Colonic mucosa (tissue), 4 donors: ENCODE data around the gene HCN3. TPM values are rescaled to one million over a fixed set of nuclear protein-coding genes. Genes with fewer than 3 reads are reported as not detected.

Experiments
- DNase-seq: peaks from one replicate; pipeline ENCODE4 v3.0.0-alpha.2; 2020
- H3K27ac ChIP-seq: fragments of 200-600 bp; one replicate; pipeline ENCODE4 v1.8.0; 2021
- H3K27me3 ChIP-seq: fragments of 200-600 bp; one replicate; pipeline ENCODE4 v1.8.0; 2021
- H3K36me3 ChIP-seq: fragments of 200-600 bp; one replicate; pipeline ENCODE4 v1.8.0; 2021
- H3K4me1 ChIP-seq: fragments of 200-600 bp; one replicate; pipeline ENCODE4 v1.8.0; 2021; ENCODE audit warnings: mild to moderate bottlenecking
- H3K4me3 ChIP-seq: fragments of 200-600 bp; one replicate; pipeline ENCODE4 v1.8.0; 2021
- H3K9ac ChIP-seq, 2 donors: one replicate each; pipeline ENCODE4 v1.7.0; 2013; ENCODE audit warnings: control low read depth in 2 of 2, low read depth in 2 of 2, low read length in 2 of 2
- H3K9me3 ChIP-seq: fragments of 200-600 bp; one replicate; pipeline ENCODE4 v1.8.0; 2021
- intact Hi-C: fragments of 100-400 bp; cut with DNase I; formaldehyde crosslinking; loops from one replicate; pipeline ENCODE4 v1.14.1; 2022
- total RNA-seq, 2 donors: library from RNA; stranded (reverse); fragmentation: NEBNext Ultra II Directional in 1 of 2; extraction: Animal tissue kit (Norgen Biotek cat#: 25700) in 1 of 2; gene quantifications; one replicate each; pipeline ENCODE4 v1.2.1, GENCODE V29; 2021
- TF ChIP-seq, protein P1 (sequence below): fragments of 200-600 bp; IDR thresholded peaks from one replicate; pipeline ENCODE4 v1.8.0; 2022; ENCODE audit warnings: antibody characterized with exemption, mild to moderate bottlenecking
- donor health status: healthy.
- donor health status: DM: no; HTN: no; CAD: no.
- donor health status: DM: no; HTN: no; CAD: no.

HCN3 gene
- total RNA-seq, 2 donors from 2014 or later, result 12.4 to 12.8 TPM

DNA sequence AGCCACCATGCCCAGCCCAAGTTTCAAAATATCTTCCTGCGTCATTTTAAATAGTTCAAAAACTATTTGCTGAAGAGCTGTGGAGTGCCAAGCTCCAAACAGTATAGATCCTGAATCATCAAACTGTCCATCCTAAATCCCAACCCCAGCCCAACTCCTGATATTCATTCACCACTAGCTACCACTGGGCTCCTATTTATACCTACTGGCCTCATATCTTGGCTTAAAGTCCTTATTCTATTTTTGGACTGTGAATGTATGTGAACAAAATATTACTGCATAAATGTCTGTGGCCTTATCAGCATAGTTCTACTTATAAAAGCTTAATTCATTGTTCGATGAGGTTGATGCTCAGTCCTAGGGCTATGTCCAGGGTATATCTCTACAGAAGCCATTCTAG lies 9.9 kb upstream of the HCN3 start:
- Histone ChIP-seq H3K4me3 (no peak overlapping the region), H3K4me1 (no peaks in the 10 kb centered on the region)
- intact Hi-C loops, result no loop called here

DNA sequence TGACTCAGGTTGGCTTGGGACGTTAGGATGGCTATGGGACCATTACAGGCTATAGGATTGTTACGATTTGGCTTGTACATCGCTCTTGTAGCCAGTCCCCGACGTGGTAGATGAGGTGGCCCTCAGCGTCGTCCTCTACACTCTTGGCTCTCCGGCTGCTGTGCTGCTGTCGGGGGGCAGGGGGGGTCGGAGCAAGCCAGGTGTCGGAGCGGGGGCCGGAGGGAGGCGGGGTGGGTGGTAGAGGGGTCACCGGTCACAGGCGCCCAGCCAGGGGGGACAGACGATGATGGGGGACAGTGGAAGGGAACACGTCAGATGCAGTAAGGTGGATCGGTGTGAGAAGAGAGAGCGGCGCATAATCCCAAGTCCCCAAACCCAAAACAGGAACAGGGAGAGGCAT lies 8.6 kb upstream of the HCN3 start:
- intact Hi-C loops, result no loop called here
- Histone ChIP-seq H3K36me3 (peaks cover 36% of the 10 kb centered on the region), H3K27ac (no peak overlapping the region), H3K27me3 (no peaks in the 10 kb centered on the region), H3K4me1 (no peaks in the 10 kb centered on the region), H3K9me3 (no peaks in the 10 kb centered on the region), H3K4me3 (no peak overlapping the region), H3K9ac (no peak overlapping the region)
- DNase-seq, result no peak
- TF ChIP-seq, protein P1, sequence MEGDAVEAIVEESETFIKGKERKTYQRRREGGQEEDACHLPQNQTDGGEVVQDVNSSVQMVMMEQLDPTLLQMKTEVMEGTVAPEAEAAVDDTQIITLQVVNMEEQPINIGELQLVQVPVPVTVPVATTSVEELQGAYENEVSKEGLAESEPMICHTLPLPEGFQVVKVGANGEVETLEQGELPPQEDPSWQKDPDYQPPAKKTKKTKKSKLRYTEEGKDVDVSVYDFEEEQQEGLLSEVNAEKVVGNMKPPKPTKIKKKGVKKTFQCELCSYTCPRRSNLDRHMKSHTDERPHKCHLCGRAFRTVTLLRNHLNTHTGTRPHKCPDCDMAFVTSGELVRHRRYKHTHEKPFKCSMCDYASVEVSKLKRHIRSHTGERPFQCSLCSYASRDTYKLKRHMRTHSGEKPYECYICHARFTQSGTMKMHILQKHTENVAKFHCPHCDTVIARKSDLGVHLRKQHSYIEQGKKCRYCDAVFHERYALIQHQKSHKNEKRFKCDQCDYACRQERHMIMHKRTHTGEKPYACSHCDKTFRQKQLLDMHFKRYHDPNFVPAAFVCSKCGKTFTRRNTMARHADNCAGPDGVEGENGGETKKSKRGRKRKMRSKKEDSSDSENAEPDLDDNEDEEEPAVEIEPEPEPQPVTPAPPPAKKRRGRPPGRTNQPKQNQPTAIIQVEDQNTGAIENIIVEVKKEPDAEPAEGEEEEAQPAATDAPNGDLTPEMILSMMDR, result no peak

More for the DNA sequence above, 9.9 kb upstream of the HCN3 start:
- no peak overlapping the region for H3K27ac ChIP-seq
- H3K9me3 ChIP-seq, result no peaks in the 10 kb centered on the region
- TF ChIP-seq, protein P1, result no peak
- peaks cover 36% of the 10 kb centered on the region for H3K36me3 ChIP-seq
- H3K9ac ChIP-seq, result no peak overlapping the region
- DNase-seq, result no peak
- no peaks in the 10 kb centered on the region for H3K27me3 ChIP-seq

DNA sequence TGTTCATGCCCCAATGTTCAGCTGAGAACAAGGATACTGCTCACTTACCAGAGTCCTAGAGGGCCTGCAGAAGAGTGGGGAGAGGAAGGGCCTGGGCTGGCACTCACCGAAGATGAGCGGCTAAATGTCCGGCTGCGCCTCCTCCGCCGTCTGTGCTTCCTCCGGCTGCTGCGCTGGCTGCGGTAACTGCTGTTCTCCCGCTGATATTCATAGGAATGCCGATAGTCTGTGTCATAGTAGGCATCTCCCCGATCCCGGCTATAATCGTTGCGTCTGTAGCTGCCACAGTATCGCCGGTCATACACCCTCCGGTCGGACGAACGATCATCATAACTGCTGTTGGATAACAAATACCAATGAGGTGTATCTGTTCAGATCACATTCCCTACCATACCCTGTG lies 7.9 kb upstream of the HCN3 start:
- no peaks in the 10 kb centered on the region for H3K27me3 ChIP-seq
- no peak overlapping the region for H3K27ac ChIP-seq
- H3K4me3 ChIP-seq, result no peak overlapping the region
- peaks cover 36% of the 10 kb centered on the region for H3K36me3 ChIP-seq
- no peaks in the 10 kb centered on the region for H3K9me3 ChIP-seq
- H3K9ac ChIP-seq, result no peak overlapping the region
- TF ChIP-seq, protein P1, result no peak
- no peak for DNase-seq
- intact Hi-C loops, result no loop called here
- H3K4me1 ChIP-seq, result no peaks in the 10 kb centered on the region

DNA sequence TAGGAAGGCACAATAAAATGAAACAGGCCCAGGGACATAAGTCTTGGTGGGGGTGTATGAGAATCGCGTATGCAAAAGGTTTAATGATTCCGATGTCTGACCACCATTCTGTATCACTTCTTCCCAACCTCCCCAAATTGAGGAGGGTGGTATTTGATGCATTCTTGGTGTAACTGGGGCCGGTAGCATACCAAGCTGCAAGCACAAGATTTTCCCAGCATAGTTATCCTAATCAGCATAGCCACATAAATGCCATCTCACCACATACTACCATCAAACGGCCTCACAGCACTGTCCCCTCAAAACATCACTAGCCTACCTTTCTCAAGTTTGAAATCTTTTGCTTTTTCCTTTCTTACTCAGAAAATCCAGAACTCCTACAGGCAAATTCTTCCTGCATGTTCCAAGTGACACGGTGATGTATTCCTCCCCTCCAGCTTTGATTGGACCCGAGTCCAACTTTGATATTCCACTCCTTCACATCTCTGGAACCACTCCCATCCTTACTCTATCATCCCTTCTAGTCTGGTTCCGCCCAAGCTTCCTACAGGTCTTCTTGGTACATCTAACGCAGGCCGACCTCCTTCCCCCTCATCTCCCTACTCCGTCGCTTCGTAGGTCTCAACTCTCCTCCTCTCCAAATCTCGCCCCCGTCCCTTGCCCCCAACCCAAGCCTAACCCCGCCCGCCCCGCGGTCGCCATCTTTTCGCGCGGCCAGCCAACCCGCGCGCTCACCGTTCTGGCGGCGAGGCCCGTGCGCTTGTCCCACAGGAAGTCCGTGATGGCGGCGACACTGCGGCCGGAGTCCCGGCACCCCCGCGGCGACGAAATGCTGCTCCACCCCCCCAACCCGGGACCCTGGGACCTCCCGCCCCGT lies 4.6 kb upstream of the HCN3 start:
- Histone ChIP-seq H3K4me3 (peak overlapping the region; percentile 57), H3K36me3 (peaks cover 16% of the 10 kb centered on the region), H3K9me3 (no peaks in the 10 kb centered on the region), H3K27me3 (no peaks in the 10 kb centered on the region), H3K27ac (peak overlapping the region; percentile 93), H3K9ac (peak overlapping the region; percentile 41 to 70), H3K4me1 (no peaks in the 10 kb centered on the region)
- intact Hi-C loops, result no loop called here
- DNase-seq, result no peak
- TF ChIP-seq, protein P1, result no peak

DNA sequence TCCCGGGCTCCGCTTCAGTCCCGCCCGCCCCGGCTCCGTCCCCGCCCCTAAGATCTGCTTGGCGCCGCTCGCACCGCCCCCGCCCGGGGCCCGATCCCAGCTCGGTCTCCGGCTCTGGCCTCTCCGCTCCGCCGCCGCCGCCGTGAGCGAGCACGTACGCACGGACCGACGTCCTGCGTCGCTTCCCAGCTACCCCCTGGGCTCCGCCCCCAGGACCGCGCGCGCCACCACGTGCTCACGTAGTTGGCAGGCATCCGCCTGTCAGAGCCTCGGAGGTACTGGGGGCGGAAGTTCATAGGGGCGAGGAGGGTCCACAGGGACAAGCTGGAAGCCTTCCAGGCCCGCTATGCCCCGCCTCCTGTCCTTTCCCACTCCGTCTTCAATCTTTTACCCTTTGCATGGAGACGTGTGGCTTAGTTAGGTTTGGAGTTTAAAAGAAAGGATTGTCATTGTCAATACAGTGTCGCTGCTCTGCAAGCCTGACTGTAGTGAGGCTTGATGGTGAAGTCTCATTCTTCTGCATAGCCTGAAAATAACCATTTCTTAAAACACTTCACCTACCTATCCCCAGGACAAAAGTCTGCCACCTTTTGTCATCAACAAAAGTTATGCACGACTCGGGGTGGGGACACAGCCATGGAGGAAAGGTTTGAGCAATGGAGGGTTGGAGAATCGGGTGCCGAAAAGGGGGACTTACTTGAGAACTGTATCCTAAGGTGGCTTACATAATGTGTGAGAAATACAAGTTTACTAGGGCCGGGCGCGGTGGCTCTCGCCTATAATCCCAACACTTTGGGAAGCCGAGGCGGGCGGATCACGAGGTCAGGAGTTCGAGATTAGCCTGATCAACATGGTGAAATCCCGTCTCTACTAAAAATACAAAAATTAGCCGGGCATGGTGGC lies 3.7 kb upstream of the HCN3 start, which contains the start of gene CLK2:
CLK2 (minus strand) TSS at position 162 of the 903 bp plus-strand sequence. CDS start 2,527 bp downstream, outside the sequence.
- intact Hi-C loops, result no loop called here
- no peaks in the 10 kb centered on the region for H3K4me1 ChIP-seq
- no peaks in the 10 kb centered on the region for H3K9me3 ChIP-seq
- H3K27me3 ChIP-seq, result no peaks in the 10 kb centered on the region
- peak within 1 kb of the TSS; percentile 93 for H3K27ac ChIP-seq
- H3K9ac ChIP-seq, result peak within 1 kb of the TSS; percentile 70 to 91
- TF ChIP-seq, protein P1, result no peak
- H3K4me3 ChIP-seq, result peak within 1 kb of the TSS; percentile 57
- DNase-seq, result peak; percentile 97
- H3K36me3 ChIP-seq, result peaks cover 8% of the 10 kb centered on the region
